Heart left ventricle (tissue), 13 donors: ENCODE results near the gene CFAP52.

Experiments
- POLR2A ChIP-seq, 2 donors: fragments of 450-650 bp; IDR thresholded peaks; one replicate each; pipeline ENCODE4 v1.6.1; 2017; ENCODE audit warnings: antibody characterized with exemption in 2 of 2, mild to moderate bottlenecking in 2 of 2, moderate library complexity in 2 of 2
- TF ChIP-seq, protein P1 (sequence below), 12 donors: fragments of 200-600 bp; sonication (generic) in 4 of 12; IDR thresholded peaks; one replicate each; pipeline versions ENCODE4 v1.5.0 to v1.8.0; 2018 to 2022; ENCODE audit warnings: antibody characterized with exemption in 12 of 12, mild to moderate bottlenecking in 5 of 12
- donor health status: ischemic (EF 13 %, LVEDD 7.1; RV severe dilation, severe dysfunction).
- donor health status: DM: no; HTN: yes; CAD: no.
- donor health status: DM: no; HTN: no; CAD: no.
- donor health status: ischemic (EF 25% LVEDD 6.9; RV normal size, moderate dysfunction).
- donor health status: ischemic (EF 25% LVEDD 5.7; RV mildly dilated, moderate dysfunction).
- donor health status: ischemic (EF 35%, LVEDD 5.7; RV mildly dilated, moderate dysfunction).
- donor health status: nonischemic (EF 11% LVEDD 7.7; RV severe dilation, severe dysfunction).
- donor health status: DM: yes; HTN: yes; CAD: no.
- donor health status: PGD.
- donor health status: ischemic (EF 29% LVEDD 5.4; RV normal size, mild dysfunction).
- donor health status: nonischemic (EF 23%, LVEDD 6.1; RV moderate dilation, normal function).

DNA sequence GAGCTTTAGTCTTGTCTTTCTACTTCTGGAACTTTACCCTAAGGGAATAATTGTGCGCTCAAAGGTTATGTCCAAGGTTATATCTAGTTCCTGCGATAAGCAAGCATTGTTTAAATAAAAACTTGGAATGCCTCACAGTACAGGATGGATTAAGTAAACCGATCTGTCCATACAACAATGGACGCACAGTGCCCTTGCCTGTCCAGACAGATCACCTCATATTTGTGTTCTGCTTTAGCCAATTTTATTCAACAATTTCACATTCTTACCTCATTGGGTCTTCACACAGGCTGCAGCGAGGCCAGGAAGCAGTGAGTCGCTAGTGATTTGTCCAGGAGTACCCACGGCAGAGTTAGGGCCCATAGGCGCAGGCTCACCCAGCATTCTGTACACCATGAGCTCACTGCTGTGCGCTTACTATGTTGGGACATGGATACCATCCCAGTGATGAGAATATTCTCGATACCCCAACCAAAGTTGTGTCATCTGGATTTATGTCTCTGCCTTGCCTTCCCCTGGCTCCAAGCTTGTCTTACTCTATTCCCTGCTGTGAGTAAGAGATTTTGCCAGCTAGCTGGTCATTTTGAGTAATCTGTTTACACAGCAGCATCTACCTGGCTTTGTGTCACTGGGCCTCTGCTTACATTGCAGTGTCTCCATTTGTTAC lies 108.6 kb downstream of the CFAP52 start:
- TF ChIP-seq, protein P1, sequence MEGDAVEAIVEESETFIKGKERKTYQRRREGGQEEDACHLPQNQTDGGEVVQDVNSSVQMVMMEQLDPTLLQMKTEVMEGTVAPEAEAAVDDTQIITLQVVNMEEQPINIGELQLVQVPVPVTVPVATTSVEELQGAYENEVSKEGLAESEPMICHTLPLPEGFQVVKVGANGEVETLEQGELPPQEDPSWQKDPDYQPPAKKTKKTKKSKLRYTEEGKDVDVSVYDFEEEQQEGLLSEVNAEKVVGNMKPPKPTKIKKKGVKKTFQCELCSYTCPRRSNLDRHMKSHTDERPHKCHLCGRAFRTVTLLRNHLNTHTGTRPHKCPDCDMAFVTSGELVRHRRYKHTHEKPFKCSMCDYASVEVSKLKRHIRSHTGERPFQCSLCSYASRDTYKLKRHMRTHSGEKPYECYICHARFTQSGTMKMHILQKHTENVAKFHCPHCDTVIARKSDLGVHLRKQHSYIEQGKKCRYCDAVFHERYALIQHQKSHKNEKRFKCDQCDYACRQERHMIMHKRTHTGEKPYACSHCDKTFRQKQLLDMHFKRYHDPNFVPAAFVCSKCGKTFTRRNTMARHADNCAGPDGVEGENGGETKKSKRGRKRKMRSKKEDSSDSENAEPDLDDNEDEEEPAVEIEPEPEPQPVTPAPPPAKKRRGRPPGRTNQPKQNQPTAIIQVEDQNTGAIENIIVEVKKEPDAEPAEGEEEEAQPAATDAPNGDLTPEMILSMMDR (IDR thresholded peaks at IDR 0.05) = no peak
- TF ChIP-seq POLR2A (IDR thresholded peaks at IDR 0.05) = no peak
